Endodermal cell (in vitro differentiated cells): ENCODE data around the gene B4GALNT3. TPM values are rescaled to one million over a fixed set of nuclear protein-coding genes. Genes with fewer than 3 reads are reported as not detected.

Source experiments
- DNase-seq: peaks from one replicate; pipeline ENCODE4 v3.0.0-alpha.2; 2017
- H3K27ac ChIP-seq: 2 replicates; pipeline ENCODE4 v1.5.1; 2013; ENCODE audit warnings: mild to moderate bottlenecking, low read depth, low read length, moderate library complexity
- H3K27me3 ChIP-seq: 2 replicates; pipeline ENCODE4 v1.6.1; 2013; ENCODE audit warnings: mild to moderate bottlenecking, low read length, moderate library complexity; ENCODE audit not compliant: insufficient read depth, control insufficient read depth, poor library complexity, severe bottlenecking
- H3K36me3 ChIP-seq: 2 replicates; pipeline ENCODE4 v1.7.0; 2013; ENCODE audit warnings: mild to moderate bottlenecking, low read length, moderate library complexity; ENCODE audit not compliant: control insufficient read depth, insufficient read depth
- H3K4me1 ChIP-seq: one replicate; pipeline ENCODE4 v1.7.0; 2013; ENCODE audit warnings: low read length; ENCODE audit not compliant: control insufficient read depth, insufficient read depth
- H3K4me3 ChIP-seq: 2 replicates; pipeline ENCODE4 v1.5.1; 2013; ENCODE audit warnings: mild to moderate bottlenecking, low read length, moderate library complexity
- H3K9ac ChIP-seq: 2 replicates; pipeline ENCODE4 v1.6.1; 2013; ENCODE audit warnings: mild to moderate bottlenecking, low read length, moderate library complexity; ENCODE audit not compliant: poor library complexity, severe bottlenecking; ENCODE audit errors: extremely low read depth
- H3K9me3 ChIP-seq: 2 replicates; pipeline ENCODE4 v1.6.1; 2013; ENCODE audit warnings: mild to moderate bottlenecking, low read length, moderate library complexity; ENCODE audit not compliant: control insufficient read depth
- H3K27ac Mint-ChIP-seq: 2 replicates; pipeline ENCODE4 v1.8.0; 2020; ENCODE audit warnings: mixed read lengths
- H3K27me3 Mint-ChIP-seq: 2 replicates; pipeline ENCODE4 v1.8.0; 2021; ENCODE audit warnings: mild to moderate bottlenecking, mixed read lengths; ENCODE audit not compliant: insufficient read depth
- H3K36me3 Mint-ChIP-seq: 2 replicates; pipeline ENCODE4 v1.8.0; 2020; ENCODE audit warnings: low read depth, mixed read lengths
- H3K4me1 Mint-ChIP-seq: 2 replicates; pipeline ENCODE4 v1.8.0; 2020; ENCODE audit warnings: mixed read lengths
- H3K4me3 Mint-ChIP-seq: 2 replicates; pipeline ENCODE4 v1.8.0; 2020; ENCODE audit warnings: mild to moderate bottlenecking, moderate library complexity, mixed read lengths
- H3K9me3 Mint-ChIP-seq: 2 replicates; pipeline ENCODE4 v1.8.0; 2020; ENCODE audit warnings: mild to moderate bottlenecking, mixed read lengths
- CTCF ChIP-seq: fragments of 200-600 bp; sonication (generic); conservative IDR thresholded peaks from 2 replicates; pipeline ENCODE4 v1.5.0; 2021; ENCODE audit warnings: antibody characterized with exemption, mild to moderate bottlenecking
- WGBS, 2 experiments: methylation state at CpG; one replicate each; pipeline versions ENCODE4 v1.1.5 to v1.1.7; 2013; ENCODE audit warnings: missing lambda C conversion rate in 2 of 2, mixed read lengths in 1 of 2; ENCODE audit not compliant: insufficient coverage in 1 of 2, insufficient read length in 1 of 2; 5-methylcytosine and 5-hydroxymethylcytosine counted together
- total RNA-seq, 2 donors: library from RNA; stranded (reverse); fragmentation: NEBNext Ultra II Directional in 1 of 2; extraction: Animal tissue kit (Norgen Biotek cat#: 25700) in 1 of 2; gene quantifications; 2 replicates in 1 of 2; 3 replicates in 1 of 2; pipeline ENCODE4 v1.2.1, GENCODE V29; 2021

B4GALNT3 gene
- total RNA-seq, 2 donors from 2014 or later, result 61.5 to 155 TPM

GRCh38 chr12:482061-482460, 22.3 kb downstream of the B4GALNT3 start:
- H3K36me3 ChIP-seq, result peaks cover 23% of the 10 kb centered on the region
- Mint-ChIP-seq H3K9me3 (peaks cover 4% of the 10 kb centered on the region), H3K27ac (no peak overlapping the region), H3K4me3 (no peak overlapping the region), H3K27me3 (no peaks in the 10 kb centered on the region), H3K4me1 (peaks cover 17% of the 10 kb centered on the region), H3K36me3 (peaks cover 50% of the 10 kb centered on the region)
- H3K4me3 ChIP-seq, result no peak overlapping the region
- no peak for TF ChIP-seq CTCF
- H3K9ac ChIP-seq, result no peak overlapping the region
- peaks cover 2% of the 10 kb centered on the region for H3K9me3 ChIP-seq
- no peaks in the 10 kb centered on the region for H3K4me1 ChIP-seq
- peak; percentile 35 for DNase-seq
- no peak overlapping the region for H3K27ac ChIP-seq
- H3K27me3 ChIP-seq, result no peaks in the 10 kb centered on the region
- 95% methylated on average over 3 of the region's 3 CpGs; no CpG with 5 or more reads in 1 of the 2 experiments for WGBS, 2 experiments

GRCh38 chr12:484096-484495, 24.4 kb downstream of the B4GALNT3 start:
- peaks cover 28% of the 10 kb centered on the region for H3K36me3 ChIP-seq
- no peaks in the 10 kb centered on the region for H3K27me3 ChIP-seq
- DNase-seq, result peak; percentile 33
- H3K4me1 ChIP-seq, result no peaks in the 10 kb centered on the region
- H3K27ac ChIP-seq, result no peak overlapping the region
- H3K9ac ChIP-seq, result no peak overlapping the region
- Mint-ChIP-seq H3K27me3 (no peaks in the 10 kb centered on the region), H3K9me3 (peaks cover 23% of the 10 kb centered on the region), H3K27ac (no peak overlapping the region), H3K4me3 (no peak overlapping the region), H3K4me1 (peaks cover 8% of the 10 kb centered on the region), H3K36me3 (peaks cover 60% of the 10 kb centered on the region)
- TF ChIP-seq CTCF, result no peak
- no peak overlapping the region for H3K4me3 ChIP-seq
- H3K9me3 ChIP-seq, result peaks cover 23% of the 10 kb centered on the region
- 92% methylated on average over 10 to 11 of the region's 11 CpGs for WGBS, 2 experiments

GRCh38 chr12:490260-490659, 30.5 kb downstream of the B4GALNT3 start:
- peaks cover 67% of the 10 kb centered on the region for H3K9me3 ChIP-seq
- H3K9me3 Mint-ChIP-seq, result peaks cover 70% of the 10 kb centered on the region
- H3K4me3 Mint-ChIP-seq, result no peak overlapping the region
- peaks cover 19% of the 10 kb centered on the region for H3K36me3 ChIP-seq
- H3K27ac ChIP-seq, result no peak overlapping the region
- TF ChIP-seq CTCF, result no peak
- H3K27me3 Mint-ChIP-seq, result no peaks in the 10 kb centered on the region
- no peaks in the 10 kb centered on the region for H3K27me3 ChIP-seq
- H3K36me3 Mint-ChIP-seq, result peaks cover 60% of the 10 kb centered on the region
- peak; percentile 6 for DNase-seq
- peak overlapping the region; percentile 48 for H3K4me3 ChIP-seq
- no peak overlapping the region for H3K9ac ChIP-seq
- H3K4me1 Mint-ChIP-seq, result peaks cover 5% of the 10 kb centered on the region
- H3K4me1 ChIP-seq, result no peaks in the 10 kb centered on the region
- H3K27ac Mint-ChIP-seq, result no peak overlapping the region
